ENCODE data around the gene VWA3B.
A peak's percentile ranks its signal among the peaks of the same experiment; 100 is the strongest.
"Not testable (repeated sequence)": the region's sequence is repeated elsewhere in the genome, so short reads cannot be mapped to it uniquely, and the experiment has no call there.

VWA3B gene

GRCh38 chr2:98086491-98087446 is at the start of gene VWA3B:
Gene VWA3B (plus strand): TSS chr2:98087167. CDS start chr2:98093093, 5,926 bp downstream.
- no peak for FAIRE-seq
- no peak for TF ChIP-seq POLR2A (IDR thresholded peaks at IDR 0.05; ENCODE audit: low read depth, low read length)
- peak; percentile 18 for DNase-seq (ENCODE audit: insufficient read length, low spot score)

GRCh38 chr2:98037206-98037605 is 49.8 kb upstream of the VWA3B start:
- DNase-seq (ENCODE audit: insufficient read length, low spot score) (no peak), FAIRE-seq (no peak)
- no peak for TF ChIP-seq POLR2A (IDR thresholded peaks at IDR 0.05; ENCODE audit: low read depth, low read length)

- DNase-seq (ENCODE audit: insufficient read length, low spot score) (no peak), FAIRE-seq (no peak)
- no peak for TF ChIP-seq POLR2A (IDR thresholded peaks at IDR 0.05; ENCODE audit: low read depth, low read length)
Observed at GRCh38 chr2:98037666-98038336, 49.2 kb upstream of the VWA3B start.

GRCh38 chr2:98039085-98039756 is 47.7 kb upstream of the VWA3B start:
- DNase-seq (ENCODE audit: insufficient read length, low spot score) (no peak), FAIRE-seq (no peak)

GRCh38 chr2:98040331-98040939 is 46.5 kb upstream of the VWA3B start:
- FAIRE-seq (no peak), DNase-seq (ENCODE audit: insufficient read length, low spot score) (no peak)

More at GRCh38 chr2:98039085-98039756, 47.7 kb upstream of the VWA3B start:
- no peak for TF ChIP-seq POLR2A (IDR thresholded peaks at IDR 0.05; ENCODE audit: low read depth, low read length)

GRCh38 chr2:98043101-98043500 is 43.9 kb upstream of the VWA3B start:
- no peak for DNase-seq (ENCODE audit: insufficient read length, low spot score)
- no peak for FAIRE-seq

More at GRCh38 chr2:98040331-98040939, 46.5 kb upstream of the VWA3B start:
- TF ChIP-seq POLR2A (IDR thresholded peaks at IDR 0.05; ENCODE audit: low read depth, low read length): no peak

GRCh38 chr2:98044730-98045129 is 42.2 kb upstream of the VWA3B start:
- not testable (repeated sequence) for FAIRE-seq

More at GRCh38 chr2:98043101-98043500, 43.9 kb upstream of the VWA3B start:
- TF ChIP-seq POLR2A (IDR thresholded peaks at IDR 0.05; ENCODE audit: low read depth, low read length): no peak

GRCh38 chr2:98050070-98050469 is 36.9 kb upstream of the VWA3B start:
- FAIRE-seq (no peak), DNase-seq (ENCODE audit: insufficient read length, low spot score) (no peak)
- TF ChIP-seq POLR2A (IDR thresholded peaks at IDR 0.05; ENCODE audit: low read depth, low read length): no peak

More at GRCh38 chr2:98044730-98045129, 42.2 kb upstream of the VWA3B start:
- not testable (repeated sequence) for DNase-seq (ENCODE audit: insufficient read length, low spot score)

GRCh38 chr2:98058191-98058975 is 28.6 kb upstream of the VWA3B start:
- DNase-seq (ENCODE audit: insufficient read length, low spot score) (no peak), FAIRE-seq (no peak)
- no peak for TF ChIP-seq POLR2A (IDR thresholded peaks at IDR 0.05; ENCODE audit: low read depth, low read length)

GRCh38 chr2:98060277-98060676 is 26.7 kb upstream of the VWA3B start:
- FAIRE-seq (no peak), DNase-seq (ENCODE audit: insufficient read length, low spot score) (no peak)

GRCh38 chr2:98063291-98063854 is 23.6 kb upstream of the VWA3B start:
- no peak for TF ChIP-seq POLR2A (IDR thresholded peaks at IDR 0.05; ENCODE audit: low read depth, low read length)
- no peak for DNase-seq (ENCODE audit: insufficient read length, low spot score)
- FAIRE-seq: no peak

More at GRCh38 chr2:98060277-98060676, 26.7 kb upstream of the VWA3B start:
- no peak for TF ChIP-seq POLR2A (IDR thresholded peaks at IDR 0.05; ENCODE audit: low read depth, low read length)

GRCh38 chr2:98065808-98066207 is 21.2 kb upstream of the VWA3B start:
- DNase-seq (ENCODE audit: insufficient read length, low spot score) (no peak), FAIRE-seq (no peak)
- TF ChIP-seq POLR2A (IDR thresholded peaks at IDR 0.05; ENCODE audit: low read depth, low read length): no peak
